MM.1S (cell line): Measurements from ENCODE around the gene BTNL3.
A peak's percentile ranks its signal among the peaks of the same experiment; 100 is the strongest.

ENCODE experiments used
- DNase-seq: peaks from one replicate; pipeline ENCODE4 v3.0.0-alpha.2; 2015
- H2AFZ ChIP-seq: fragments of 300-600 bp; sonication (generic); 2 replicates; pipeline ENCODE4 v1.6.0; 2016; ENCODE audit warnings: antibody characterized with exemption, low read length
- H3F3A ChIP-seq: fragments of 300-600 bp; sonication (generic); 2 replicates; pipeline ENCODE4 v1.6.1; 2016; ENCODE audit warnings: mild to moderate bottlenecking, antibody characterized with exemption, low read length, moderate library complexity, mixed read lengths; ENCODE audit not compliant: insufficient read depth
- H3K27ac ChIP-seq: fragments of 300-600 bp; sonication (generic); 2 replicates; pipeline ENCODE4 v1.5.1; 2016; ENCODE audit warnings: mild to moderate bottlenecking, low read length
- H3K27me3 ChIP-seq: fragments of 300-600 bp; sonication (generic); replicated peaks from 2 replicates; pipeline ENCODE4 v1.6.0; 2016; ENCODE audit warnings: low read length; ENCODE audit not compliant: insufficient read depth
- H3K36me3 ChIP-seq: fragments of 300-600 bp; sonication (generic); replicated peaks from 2 replicates; pipeline ENCODE4 v1.6.1; 2016; ENCODE audit warnings: mild to moderate bottlenecking, low read length, mixed read lengths; ENCODE audit not compliant: insufficient read depth
- H3K4me1 ChIP-seq: fragments of 300-600 bp; sonication (generic); 2 replicates; pipeline ENCODE4 v1.6.1; 2016; ENCODE audit warnings: low read length, mixed read lengths
- H3K4me2 ChIP-seq: fragments of 300-600 bp; sonication (generic); 2 replicates; pipeline ENCODE4 v1.6.0; 2016; ENCODE audit warnings: low read depth, low read length
- H3K4me3 ChIP-seq: fragments of 300-600 bp; sonication (generic); 2 replicates; pipeline ENCODE4 v1.5.1; 2016; ENCODE audit warnings: low read length, mixed read lengths
- H3K79me2 ChIP-seq: fragments of 300-600 bp; sonication (generic); 2 replicates; pipeline ENCODE4 v1.6.1; 2016; ENCODE audit warnings: mixed run types, low read length, mixed read lengths
- H3K9ac ChIP-seq: fragments of 300-600 bp; sonication (generic); 2 replicates; pipeline ENCODE4 v1.6.1; 2016; ENCODE audit warnings: low read length, mixed read lengths
- H3K9me2 ChIP-seq: fragments of 300-600 bp; sonication (generic); replicated peaks from 2 replicates; pipeline ENCODE4 v1.6.1; 2016; ENCODE audit warnings: mild to moderate bottlenecking, low read length, mixed read lengths; ENCODE audit not compliant: insufficient read depth
- H3K9me3 ChIP-seq: fragments of 300-600 bp; sonication (generic); replicated peaks from 2 replicates; pipeline ENCODE4 v1.6.1; 2016; ENCODE audit warnings: mild to moderate bottlenecking, low read length, mixed read lengths; ENCODE audit not compliant: insufficient read depth
- H4K20me1 ChIP-seq: fragments of 300-600 bp; sonication (generic); 2 replicates; pipeline ENCODE4 v1.6.1; 2016; ENCODE audit warnings: mild to moderate bottlenecking, low read length, moderate library complexity, mixed read lengths; ENCODE audit not compliant: insufficient read depth
- EZH2 ChIP-seq: fragments of 300-600 bp; sonication (generic); optimal IDR thresholded peaks from 2 replicates; pipeline ENCODE3; 2017; ENCODE audit warnings: low read depth, mild to moderate bottlenecking, antibody characterized with exemption, low read length, mixed read lengths
- EZH2phosphoT487 ChIP-seq: fragments of 300-600 bp; sonication (generic); IDR thresholded peaks from 2 replicates; pipeline ENCODE4 v1.6.1; 2018; ENCODE audit warnings: antibody characterized with exemption, low read length
- TF ChIP-seq, protein P1 (sequence below): fragments of 300-600 bp; sonication (generic); IDR thresholded peaks from 2 replicates; pipeline ENCODE4 v1.5.1; 2016; ENCODE audit warnings: antibody characterized with exemption, low read length, mixed read lengths

The BTNL3 gene

DNA sequence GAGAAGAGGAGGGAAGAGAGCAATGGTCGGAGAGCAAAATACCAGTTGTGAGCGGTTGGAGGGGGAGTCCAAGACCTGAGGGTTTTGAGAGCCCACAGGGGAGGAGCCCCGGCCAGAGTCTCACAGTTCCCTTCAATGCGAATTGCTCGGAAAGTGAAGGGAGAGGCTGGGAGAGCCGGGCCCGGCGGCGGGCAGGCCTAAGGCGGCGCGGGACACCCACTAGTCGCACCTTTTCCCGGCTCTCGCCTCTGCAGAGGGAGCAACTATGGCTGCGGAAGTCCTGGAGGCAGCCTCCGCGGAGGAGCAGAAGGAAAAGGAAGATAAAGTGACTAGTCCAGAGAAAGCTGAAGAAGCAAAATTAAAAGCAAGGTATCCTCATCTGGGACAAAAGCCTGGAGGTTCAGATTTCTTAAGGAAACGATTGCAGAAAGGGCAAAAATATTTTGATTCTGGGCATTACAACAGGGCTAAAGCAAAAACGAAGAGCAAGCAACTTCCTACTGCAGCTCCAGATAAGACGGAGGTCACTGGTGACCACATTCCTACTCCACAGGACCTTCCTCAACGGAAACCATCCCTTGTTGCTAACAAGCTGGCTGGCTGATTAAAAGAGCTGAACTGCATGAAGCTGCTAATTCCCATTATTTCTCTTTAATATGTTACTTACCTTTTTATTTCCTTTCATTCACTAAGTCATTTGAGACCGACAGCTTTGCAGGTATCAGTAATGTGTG lies 6.5 kb upstream of the BTNL3 start:
- Histone ChIP-seq H2AFZ (no peak overlapping the region), H3K9me2 (no peaks in the 10 kb centered on the region), H3K36me3 (no peaks in the 10 kb centered on the region), H4K20me1 (no peaks in the 10 kb centered on the region), H3K4me3 (no peak overlapping the region), H3K27ac (no peak overlapping the region), H3K9ac (no peak overlapping the region), H3K4me1 (no peaks in the 10 kb centered on the region), H3K79me2 (no peaks in the 10 kb centered on the region), H3K9me3 (no peaks in the 10 kb centered on the region), H3F3A (no peaks in the 10 kb centered on the region), H3K27me3 (no peaks in the 10 kb centered on the region), H3K4me2 (no peak overlapping the region)
- TF ChIP-seq, protein P1, sequence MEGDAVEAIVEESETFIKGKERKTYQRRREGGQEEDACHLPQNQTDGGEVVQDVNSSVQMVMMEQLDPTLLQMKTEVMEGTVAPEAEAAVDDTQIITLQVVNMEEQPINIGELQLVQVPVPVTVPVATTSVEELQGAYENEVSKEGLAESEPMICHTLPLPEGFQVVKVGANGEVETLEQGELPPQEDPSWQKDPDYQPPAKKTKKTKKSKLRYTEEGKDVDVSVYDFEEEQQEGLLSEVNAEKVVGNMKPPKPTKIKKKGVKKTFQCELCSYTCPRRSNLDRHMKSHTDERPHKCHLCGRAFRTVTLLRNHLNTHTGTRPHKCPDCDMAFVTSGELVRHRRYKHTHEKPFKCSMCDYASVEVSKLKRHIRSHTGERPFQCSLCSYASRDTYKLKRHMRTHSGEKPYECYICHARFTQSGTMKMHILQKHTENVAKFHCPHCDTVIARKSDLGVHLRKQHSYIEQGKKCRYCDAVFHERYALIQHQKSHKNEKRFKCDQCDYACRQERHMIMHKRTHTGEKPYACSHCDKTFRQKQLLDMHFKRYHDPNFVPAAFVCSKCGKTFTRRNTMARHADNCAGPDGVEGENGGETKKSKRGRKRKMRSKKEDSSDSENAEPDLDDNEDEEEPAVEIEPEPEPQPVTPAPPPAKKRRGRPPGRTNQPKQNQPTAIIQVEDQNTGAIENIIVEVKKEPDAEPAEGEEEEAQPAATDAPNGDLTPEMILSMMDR, result no peak
- TF ChIP-seq EZH2, result no peak
- no peak for TF ChIP-seq EZH2phosphoT487
- DNase-seq, result no peak

DNA sequence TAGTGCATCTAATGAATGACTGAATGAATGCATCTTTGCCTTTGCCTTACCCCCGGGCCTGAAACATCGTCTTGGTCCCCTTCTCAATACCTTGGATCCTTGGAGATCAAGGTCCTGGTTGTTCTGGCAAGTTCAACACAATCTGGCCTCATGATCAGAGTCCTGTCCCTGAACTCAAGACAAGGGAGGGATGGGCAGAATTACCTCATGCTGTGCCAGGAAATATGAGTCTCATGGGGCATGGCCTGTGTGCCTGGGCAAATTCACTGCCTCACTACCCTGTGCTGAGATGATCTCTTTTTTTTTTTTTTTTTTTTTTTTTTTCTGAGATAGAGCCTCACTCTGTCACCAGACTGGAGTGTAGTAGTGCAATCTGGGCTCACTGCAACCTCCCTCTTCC lies 630 bp upstream of the BTNL3 start:
- Histone ChIP-seq H3K4me1 (no peaks in the 10 kb centered on the region), H3K4me3 (no peak overlapping the region), H3K27me3 (no peaks in the 10 kb centered on the region), H3K9me3 (no peaks in the 10 kb centered on the region), H3K27ac (no peak overlapping the region), H3K4me2 (no peak overlapping the region), H3K9me2 (no peaks in the 10 kb centered on the region), H2AFZ (no peak overlapping the region), H4K20me1 (no peaks in the 10 kb centered on the region), H3K36me3 (no peaks in the 10 kb centered on the region), H3F3A (no peaks in the 10 kb centered on the region), H3K79me2 (no peaks in the 10 kb centered on the region), H3K9ac (no peak overlapping the region)
- DNase-seq, result no peak
- no peak for TF ChIP-seq EZH2
- TF ChIP-seq EZH2phosphoT487, result no peak
- TF ChIP-seq, protein P1, result no peak

DNA sequence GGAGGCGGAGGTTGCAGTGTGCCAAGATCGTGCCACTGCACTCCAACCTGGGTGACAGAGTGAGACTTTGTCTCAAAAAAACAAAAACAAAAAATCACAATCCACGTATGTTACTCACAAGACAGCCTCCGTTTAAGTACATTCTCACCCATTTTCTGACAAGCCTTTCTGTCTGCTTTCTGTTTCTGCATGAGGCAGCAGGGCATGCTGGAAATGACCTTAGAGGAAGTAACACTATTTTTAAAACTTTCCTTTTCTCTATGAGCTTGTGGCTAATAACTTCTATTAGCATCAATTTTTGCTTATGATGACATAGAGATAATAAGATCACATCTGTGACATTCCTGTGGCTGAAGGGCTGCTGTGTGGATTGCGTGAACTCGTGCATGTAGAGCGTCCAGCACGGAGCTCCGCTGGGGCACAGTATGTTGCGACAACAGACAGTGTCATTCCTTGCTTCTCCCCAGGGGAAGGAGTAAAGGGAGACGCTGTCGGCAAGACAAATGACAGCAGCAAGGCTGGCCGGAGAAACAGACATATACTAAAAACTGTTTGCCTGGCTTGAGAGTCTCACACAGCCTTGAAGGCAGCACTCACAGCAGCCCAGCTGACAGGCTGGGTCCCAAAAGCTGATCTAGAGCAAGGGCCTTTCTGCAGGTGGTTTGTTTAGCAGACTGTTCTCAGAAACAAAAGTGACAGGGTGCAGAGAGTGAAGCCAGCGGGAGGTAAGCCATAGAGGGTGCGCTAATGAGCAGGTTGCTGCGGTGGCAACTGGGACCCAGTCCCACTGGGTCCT lies 1.6 kb downstream of the BTNL3 start:
- Histone ChIP-seq H3K9me2 (no peaks in the 10 kb centered on the region), H3K27me3 (no peaks in the 10 kb centered on the region), H3K4me2 (peak overlapping the region; percentile 37; the same call in 1 of the 2 replicates), H3K9me3 (no peaks in the 10 kb centered on the region), H3K4me1 (no peaks in the 10 kb centered on the region), H3K4me3 (peak overlapping the region; percentile 24), H3K36me3 (no peaks in the 10 kb centered on the region), H2AFZ (0 out of 2 replicates have a peak overlapping the region, but pooled peaks have one; percentile 37), H3K9ac (no peak overlapping the region), H3F3A (no peaks in the 10 kb centered on the region), H4K20me1 (no peaks in the 10 kb centered on the region), H3K79me2 (no peaks in the 10 kb centered on the region), H3K27ac (no peak overlapping the region)
- peak; percentile 8 for DNase-seq
- TF ChIP-seq, protein P1, result no peak
- TF ChIP-seq EZH2 (no peak), EZH2phosphoT487 (no peak)
